ENCODE results near the gene NAT14.
"Not testable (repeated sequence)": the region's sequence is repeated elsewhere in the genome, so short reads cannot be mapped to it uniquely, and the experiment has no call there.

NAT14 gene

GRCh38 chr19:55484593-55485438 is at the start of gene NAT14:
TSS of gene NAT14 (plus strand) at chr19:55485188. CDS start at chr19:55485709, 521 bp downstream.
- DNase-seq (ENCODE audit: low spot score), result peak; percentile 70

- DNase-seq (ENCODE audit: low spot score), result no peak
Observed at GRCh38 chr19:55436847-55437246, 48.1 kb upstream of the NAT14 start.

- DNase-seq (ENCODE audit: low spot score), result peak; percentile 49
Observed at GRCh38 chr19:55437410-55437809, 47.6 kb upstream of the NAT14 start.

GRCh38 chr19:55439052-55439451 is 45.9 kb upstream of the NAT14 start:
- no peak for DNase-seq (ENCODE audit: low spot score)

GRCh38 chr19:55440411-55441105 is 44.4 kb upstream of the NAT14 start:
- no peak for DNase-seq (ENCODE audit: low spot score)

GRCh38 chr19:55441319-55441691 is 43.7 kb upstream of the NAT14 start:
- no peak for DNase-seq (ENCODE audit: low spot score)

- no peak for DNase-seq (ENCODE audit: low spot score)
Observed at GRCh38 chr19:55441692-55442321, 43.2 kb upstream of the NAT14 start.

GRCh38 chr19:55442372-55442961 is 42.5 kb upstream of the NAT14 start:
- no peak for DNase-seq (ENCODE audit: low spot score)

- no peak for DNase-seq (ENCODE audit: low spot score)
Observed at GRCh38 chr19:55443045-55443823, 41.8 kb upstream of the NAT14 start, which contains the start of gene SHISA7. TSS of gene SHISA7 (minus strand) at chr19:55443300. CDS start at chr19:55442863, 437 bp downstream.

- no peak for DNase-seq (ENCODE audit: low spot score)
Observed at GRCh38 chr19:55443824-55444480, 41.0 kb upstream of the NAT14 start.

- no peak for DNase-seq (ENCODE audit: low spot score)
Observed at GRCh38 chr19:55444646-55445045, 40.3 kb upstream of the NAT14 start.

GRCh38 chr19:55446060-55446459 is 38.9 kb upstream of the NAT14 start:
- no peak for DNase-seq (ENCODE audit: low spot score)

GRCh38 chr19:55447421-55448174 is 37.4 kb upstream of the NAT14 start:
- DNase-seq (ENCODE audit: low spot score), result peak; percentile 34

- not testable (repeated sequence) for DNase-seq (ENCODE audit: low spot score)
Observed at GRCh38 chr19:55448175-55448490, 36.9 kb upstream of the NAT14 start.

GRCh38 chr19:55449469-55449868 is 35.5 kb upstream of the NAT14 start:
- no peak for DNase-seq (ENCODE audit: low spot score)

GRCh38 chr19:55451163-55451964 is 33.6 kb upstream of the NAT14 start:
- DNase-seq (ENCODE audit: low spot score), result no peak

- no peak for DNase-seq (ENCODE audit: low spot score)
Observed at GRCh38 chr19:55451965-55452748, 32.8 kb upstream of the NAT14 start.

GRCh38 chr19:55452749-55453346 is 32.1 kb upstream of the NAT14 start:
- peak; percentile 39 for DNase-seq (ENCODE audit: low spot score)

All from kidney tubule cell (primary cell).